A204.1 (cell line): ENCODE data around the gene HINT1.
"Not testable (repeated sequence)": the region's sequence is repeated elsewhere in the genome, so short reads cannot be mapped to it uniquely, and the experiment has no call there.

Experiments used
- FAIRE-seq: peaks from 2 replicates; lab custom pipeline; 2012; peaks lifted over from hg19 to GRCh38; lab: Jason Lieb, UNC

HINT1 gene

DNA sequence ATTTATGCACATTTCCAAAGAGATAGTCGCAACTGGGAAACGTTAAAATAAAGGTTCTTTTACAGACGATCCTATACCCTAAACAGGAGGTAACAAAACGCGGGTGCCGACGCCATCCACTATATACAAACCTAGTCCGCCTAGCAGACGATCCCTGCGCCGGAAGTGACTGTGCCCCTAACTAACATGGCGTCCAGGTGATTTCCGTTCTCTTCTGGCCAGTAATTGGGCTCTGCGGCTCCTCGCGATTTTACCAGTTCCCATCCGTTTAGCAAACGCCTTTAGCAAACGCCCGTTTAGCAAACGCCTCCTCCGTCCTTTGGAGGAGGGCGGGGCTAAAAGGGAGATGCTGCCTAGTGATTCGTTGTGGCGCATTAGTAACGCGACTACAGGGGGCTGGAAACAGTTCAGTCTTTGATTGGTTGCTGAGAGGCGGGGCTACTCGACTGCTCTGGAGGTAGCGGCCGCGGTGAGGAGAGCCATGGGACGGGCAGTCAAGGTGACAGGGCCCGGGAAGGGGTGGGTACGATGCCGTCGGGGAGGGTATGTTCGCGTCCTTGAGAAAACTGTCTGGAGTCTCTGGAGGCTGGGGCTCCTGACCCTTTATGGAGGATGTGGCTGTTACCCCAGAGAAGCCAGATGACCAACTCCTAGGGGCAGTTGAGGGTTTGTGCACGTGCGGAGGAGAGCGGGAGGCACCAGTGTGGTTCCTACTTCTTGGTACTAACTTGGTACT is 5.7 kb upstream of the HINT1 start, which contains the start of gene LYRM7:
TSS of gene LYRM7 (plus strand) at position 405 of the 736 bp plus-strand sequence. CDS start at position 482, 77 bp downstream.
- FAIRE-seq: peak; percentile 99

GRCh38 chr5:131169810-131170539 is 4.9 kb upstream of the HINT1 start:
- FAIRE-seq: no peak

GRCh38 chr5:131167615-131168014 is 2.6 kb upstream of the HINT1 start:
- no peak for FAIRE-seq

GRCh38 chr5:131164191-131165118 is 601 bp downstream of the HINT1 start:
- no peak for FAIRE-seq

DNA sequence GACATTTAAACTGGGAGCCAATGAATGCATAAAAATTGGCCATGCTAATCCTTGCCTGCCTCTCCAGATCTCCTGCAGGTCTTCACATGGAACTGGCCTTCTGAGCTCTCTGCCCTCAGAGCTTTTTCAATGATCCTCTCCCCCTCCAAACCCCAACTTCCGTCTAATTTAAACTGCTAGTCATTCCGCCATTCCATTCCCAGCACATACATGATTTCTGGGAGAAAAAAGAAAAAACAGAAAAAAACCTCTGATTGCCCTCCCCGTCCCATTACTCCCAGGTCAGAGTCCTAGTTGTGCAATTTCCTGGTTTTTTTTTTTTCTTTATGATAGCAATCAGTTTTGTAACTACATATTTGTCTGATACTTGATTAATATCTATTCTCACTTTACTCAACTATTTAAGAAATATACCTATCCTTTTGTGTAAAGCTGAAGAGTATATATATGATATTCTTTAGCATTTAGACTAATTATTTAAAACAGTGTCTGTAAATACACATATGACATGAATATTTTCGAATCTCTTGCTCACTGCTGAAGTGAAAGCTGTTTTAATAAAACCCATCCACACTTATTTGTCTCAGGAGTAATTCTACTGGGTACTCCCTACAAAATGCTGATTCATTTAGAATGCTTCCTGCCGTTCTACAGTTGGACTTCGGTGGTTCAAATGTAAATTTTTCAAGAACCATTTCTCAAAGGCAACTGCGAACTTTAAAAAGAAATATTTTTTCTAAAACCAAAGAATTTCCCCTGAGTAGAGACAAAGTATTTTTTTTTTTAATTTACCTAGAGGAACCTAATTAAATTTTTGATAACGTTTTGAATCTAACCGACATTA is 1.6 kb downstream of the HINT1 start:
- no peak for FAIRE-seq

DNA sequence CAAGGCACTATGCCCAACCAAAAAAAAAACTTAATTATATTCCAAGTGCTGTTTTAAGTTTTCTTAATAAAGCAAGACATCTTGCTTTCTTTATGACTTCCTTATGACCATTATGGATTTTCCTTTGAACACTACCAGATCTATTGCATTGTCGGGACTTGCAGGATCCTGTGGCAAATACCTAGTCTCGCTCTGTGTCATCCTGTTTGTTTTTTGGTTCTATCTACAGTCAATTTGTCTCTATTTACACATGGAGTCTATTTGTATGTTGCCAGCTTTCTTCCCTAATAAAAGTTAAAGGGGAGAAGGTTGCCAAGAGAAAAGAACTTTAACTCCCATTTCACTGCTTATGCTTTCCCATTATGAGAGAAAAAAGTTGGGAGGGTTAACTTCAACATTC is 4.9 kb downstream of the HINT1 start:
- FAIRE-seq: no peak

DNA sequence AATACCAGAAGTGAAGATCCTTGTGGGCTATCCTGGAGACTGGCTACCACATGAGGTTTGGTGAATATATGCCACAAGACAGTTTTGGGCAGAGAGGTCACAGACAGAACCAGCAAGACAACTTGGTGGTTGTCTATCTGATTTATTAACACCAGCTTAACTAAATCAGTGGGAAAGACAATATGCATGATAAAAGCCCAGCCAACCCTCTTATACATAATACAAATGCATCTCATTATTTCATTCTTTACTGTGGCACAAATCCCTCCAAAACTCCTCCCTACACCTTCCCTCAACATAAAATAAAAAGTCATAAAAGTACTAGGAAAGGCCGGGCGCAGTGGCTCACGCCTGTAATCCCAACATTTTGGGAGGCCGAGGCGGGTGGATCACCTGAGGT is 8.1 kb downstream of the HINT1 start:
- no peak for FAIRE-seq

GRCh38 chr5:131156385-131156784 is 8.7 kb downstream of the HINT1 start:
- FAIRE-seq: no peak

GRCh38 chr5:131151216-131151615 is 13.8 kb downstream of the HINT1 start:
- FAIRE-seq: no peak

GRCh38 chr5:131150408-131150807 is 14.6 kb downstream of the HINT1 start:
- no peak for FAIRE-seq

- FAIRE-seq: no peak
Observed at GRCh38 chr5:131148835-131149234, 16.2 kb downstream of the HINT1 start.

GRCh38 chr5:131147258-131147657 is 17.8 kb downstream of the HINT1 start:
- FAIRE-seq: no peak

DNA sequence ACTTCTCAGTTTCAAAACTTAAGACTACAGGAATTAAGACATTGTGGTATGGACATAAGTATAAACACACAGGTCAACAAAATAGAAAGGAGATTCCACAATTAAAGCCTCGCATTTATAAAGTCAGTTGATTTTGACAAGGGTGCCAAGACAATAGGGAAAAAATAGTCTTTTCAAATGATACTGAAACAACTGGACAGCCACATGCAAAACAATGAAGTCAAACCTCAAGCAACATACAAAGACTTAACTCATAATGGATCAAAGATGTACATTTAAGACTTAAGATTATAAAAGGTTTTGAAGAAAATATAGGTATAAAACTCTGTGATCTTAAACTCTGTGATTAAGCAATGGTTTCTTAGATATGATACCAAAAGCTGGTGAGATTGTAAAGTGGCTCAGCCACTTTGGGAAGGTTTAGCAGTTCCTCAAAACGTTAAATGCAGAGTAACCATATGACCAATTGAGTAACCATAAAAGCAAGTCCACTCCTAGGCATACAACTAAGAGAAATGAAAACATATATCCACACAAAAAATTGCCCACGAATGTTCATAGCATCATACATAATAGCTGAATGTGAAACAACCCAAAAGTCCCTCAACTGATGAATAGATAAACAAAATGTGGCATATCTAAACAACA is 22.0 kb downstream of the HINT1 start:
- no peak for FAIRE-seq

- no peak for FAIRE-seq
Observed at GRCh38 chr5:131139321-131139720, 25.7 kb downstream of the HINT1 start.

DNA sequence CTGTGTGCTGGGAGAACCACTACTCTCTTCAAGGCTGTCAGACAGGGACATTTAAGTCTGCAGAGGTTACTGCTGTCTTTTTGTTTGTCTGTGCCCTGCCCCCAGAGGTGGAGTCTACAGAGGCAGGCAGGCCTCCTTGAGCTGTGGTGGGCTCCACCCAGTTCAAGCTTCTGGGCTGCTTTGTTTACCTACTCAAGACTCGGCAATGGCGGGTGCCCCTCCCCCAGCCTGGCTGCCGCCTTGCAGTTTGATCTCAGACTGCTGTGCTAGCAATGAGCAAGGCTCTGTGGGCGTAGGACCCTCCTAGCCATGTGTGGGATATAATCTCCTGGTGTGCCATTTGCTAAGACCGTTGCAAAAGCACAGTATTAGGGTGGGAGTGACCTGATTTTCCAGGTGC is 26.6 kb downstream of the HINT1 start:
- not testable (repeated sequence) for FAIRE-seq

- not testable (repeated sequence) for FAIRE-seq
Observed at GRCh38 chr5:131133091-131133490, 32.0 kb downstream of the HINT1 start.

DNA sequence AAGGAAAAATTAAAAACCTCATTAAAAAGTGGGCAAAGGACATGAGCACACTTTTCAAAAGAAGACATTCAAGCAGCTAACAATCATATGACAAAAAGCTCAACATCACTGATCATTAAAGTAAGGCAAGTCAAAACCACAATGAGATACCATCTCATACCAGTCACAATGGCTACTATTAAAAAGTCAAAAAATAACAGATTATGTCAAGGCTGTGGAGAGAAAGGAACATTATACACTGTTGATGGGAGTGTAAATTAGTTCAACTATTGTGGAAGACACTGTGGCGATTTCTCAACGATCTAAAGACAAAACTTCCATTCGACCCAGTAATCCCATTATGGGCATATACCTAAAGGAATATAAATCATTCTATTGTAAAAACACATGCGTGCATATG is 35.8 kb downstream of the HINT1 start:
- no peak for FAIRE-seq

DNA sequence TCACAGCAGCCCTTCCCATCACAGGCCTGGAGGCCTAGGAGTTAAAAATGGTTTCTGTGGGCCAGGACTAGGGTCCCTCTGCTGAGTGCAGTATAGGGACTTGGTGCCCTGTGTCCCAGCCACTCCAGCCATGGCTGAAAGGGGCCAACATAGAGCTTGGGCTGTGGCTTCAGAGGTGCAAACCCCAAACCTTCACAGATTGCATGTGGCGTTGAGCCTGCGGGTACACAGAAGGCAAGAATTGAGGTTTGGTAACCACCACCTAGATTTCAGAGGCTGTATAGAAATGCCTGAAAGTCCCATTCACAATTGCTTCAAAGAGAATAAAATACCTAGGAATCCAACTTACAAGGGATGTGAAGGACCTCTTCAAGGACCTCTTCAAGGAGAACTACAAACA is 37.8 kb downstream of the HINT1 start:
- FAIRE-seq: not testable (repeated sequence)

GRCh38 chr5:131114754-131115153 is 50.3 kb downstream of the HINT1 start:
- no peak for FAIRE-seq

DNA sequence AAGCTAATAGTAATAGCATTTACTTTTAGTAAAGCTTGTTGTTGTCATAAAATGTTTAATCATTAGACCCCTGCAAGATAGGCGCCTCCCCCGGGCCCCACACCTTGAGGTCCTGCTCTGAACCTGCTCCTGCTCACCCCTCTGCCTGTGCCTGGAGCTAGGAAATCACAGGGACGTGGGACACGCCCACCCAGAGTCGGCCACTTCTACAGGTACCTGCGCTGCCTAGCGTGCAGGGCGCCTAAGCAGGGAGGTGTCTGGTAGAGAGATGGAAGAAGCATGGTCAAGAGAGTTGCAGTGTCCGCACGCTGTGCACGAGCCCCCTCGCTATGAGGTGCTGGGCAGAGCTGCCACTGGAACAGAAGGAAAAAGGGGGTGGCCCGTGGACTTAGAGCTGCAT is 52.6 kb downstream of the HINT1 start:
- FAIRE-seq: no peak

- FAIRE-seq: no peak
Observed at GRCh38 chr5:131110256-131110594, 54.8 kb downstream of the HINT1 start.
